KOPT-K1 (cell line): ENCODE measurements around the gene SEC16A.

Experiments used
- H3K27ac ChIP-seq: fragments of 200-600 bp; sonication (generic); 2 replicates; pipeline ENCODE4 v1.5.1; 2016; ENCODE audit warnings: antibody characterized with exemption, mild to moderate bottlenecking, low read depth, low read length; ENCODE audit not compliant: poor library complexity, severe bottlenecking
- H3K36me3 ChIP-seq: fragments of 200-600 bp; sonication (generic); 2 replicates; pipeline ENCODE4 v1.5.1; 2017; ENCODE audit warnings: antibody characterized with exemption, mild to moderate bottlenecking, low read length, moderate library complexity; ENCODE audit not compliant: insufficient read depth
- H3K9me3 ChIP-seq: fragments of 200-600 bp; sonication (generic); 2 replicates; pipeline ENCODE4 v1.5.1; 2017; ENCODE audit warnings: antibody characterized with exemption, low read length, mild to moderate bottlenecking; ENCODE audit not compliant: insufficient read depth, poor library complexity, severe bottlenecking

Gene SEC16A, protein sequence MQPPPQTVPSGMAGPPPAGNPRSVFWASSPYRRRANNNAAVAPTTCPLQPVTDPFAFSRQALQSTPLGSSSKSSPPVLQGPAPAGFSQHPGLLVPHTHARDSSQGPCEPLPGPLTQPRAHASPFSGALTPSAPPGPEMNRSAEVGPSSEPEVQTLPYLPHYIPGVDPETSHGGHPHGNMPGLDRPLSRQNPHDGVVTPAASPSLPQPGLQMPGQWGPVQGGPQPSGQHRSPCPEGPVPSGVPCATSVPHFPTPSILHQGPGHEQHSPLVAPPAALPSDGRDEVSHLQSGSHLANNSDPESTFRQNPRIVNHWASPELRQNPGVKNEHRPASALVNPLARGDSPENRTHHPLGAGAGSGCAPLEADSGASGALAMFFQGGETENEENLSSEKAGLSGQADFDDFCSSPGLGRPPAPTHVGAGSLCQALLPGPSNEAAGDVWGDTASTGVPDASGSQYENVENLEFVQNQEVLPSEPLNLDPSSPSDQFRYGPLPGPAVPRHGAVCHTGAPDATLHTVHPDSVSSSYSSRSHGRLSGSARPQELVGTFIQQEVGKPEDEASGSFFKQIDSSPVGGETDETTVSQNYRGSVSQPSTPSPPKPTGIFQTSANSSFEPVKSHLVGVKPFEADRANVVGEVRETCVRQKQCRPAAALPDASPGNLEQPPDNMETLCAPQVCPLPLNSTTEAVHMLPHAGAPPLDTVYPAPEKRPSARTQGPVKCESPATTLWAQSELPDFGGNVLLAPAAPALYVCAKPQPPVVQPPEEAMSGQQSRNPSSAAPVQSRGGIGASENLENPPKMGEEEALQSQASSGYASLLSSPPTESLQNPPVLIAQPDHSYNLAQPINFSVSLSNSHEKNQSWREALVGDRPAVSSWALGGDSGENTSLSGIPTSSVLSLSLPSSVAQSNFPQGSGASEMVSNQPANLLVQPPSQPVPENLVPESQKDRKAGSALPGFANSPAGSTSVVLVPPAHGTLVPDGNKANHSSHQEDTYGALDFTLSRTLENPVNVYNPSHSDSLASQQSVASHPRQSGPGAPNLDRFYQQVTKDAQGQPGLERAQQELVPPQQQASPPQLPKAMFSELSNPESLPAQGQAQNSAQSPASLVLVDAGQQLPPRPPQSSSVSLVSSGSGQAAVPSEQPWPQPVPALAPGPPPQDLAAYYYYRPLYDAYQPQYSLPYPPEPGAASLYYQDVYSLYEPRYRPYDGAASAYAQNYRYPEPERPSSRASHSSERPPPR (N-terminal part only)

DNA sequence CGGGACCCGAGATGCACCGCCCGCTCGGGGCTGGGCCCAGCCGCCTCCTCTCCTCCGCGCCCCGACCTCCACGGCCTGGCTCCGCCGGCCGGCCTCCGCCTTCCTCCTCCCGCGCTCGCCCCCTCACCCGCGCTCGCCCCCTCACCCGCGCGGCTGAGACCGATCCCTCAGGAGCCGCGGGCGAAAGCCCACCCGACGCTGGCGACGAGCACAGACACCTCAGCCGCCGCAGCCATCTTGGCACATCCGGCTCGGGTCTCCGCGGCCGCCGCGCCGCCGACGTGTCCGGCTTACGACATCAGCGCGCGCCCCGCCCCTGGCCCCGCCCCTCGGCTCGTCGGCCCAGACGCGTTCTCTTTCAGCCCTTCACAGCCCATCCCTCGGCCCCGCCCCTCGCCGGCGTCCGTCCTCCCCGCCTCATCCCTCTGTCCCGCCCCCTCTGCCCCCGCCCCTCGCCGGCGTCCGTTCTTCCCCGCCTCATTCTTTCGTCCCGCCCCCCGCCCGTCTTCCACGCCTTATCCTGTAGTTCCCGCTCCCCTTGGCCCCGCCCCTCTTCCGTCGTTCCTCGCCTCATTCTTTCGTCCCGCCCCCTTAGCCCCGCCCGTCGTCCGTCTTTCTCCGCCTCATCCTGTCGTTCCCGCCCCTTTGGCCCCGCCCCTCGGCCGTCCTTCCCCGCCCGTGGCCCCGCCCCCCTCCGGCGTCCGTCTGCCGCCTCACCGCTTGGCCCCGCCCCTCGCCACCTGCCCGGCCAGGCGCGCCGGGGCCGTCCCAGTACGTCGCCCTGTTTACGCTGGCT is at the start of gene SEC16A:
Gene SEC16A, minus strand, starts transcription at position 248 of the 796 bp plus-strand sequence. CDS start 5,425 bp downstream, outside the sequence.
- H3K9me3 ChIP-seq = no peaks in the 10 kb centered on the region
- H3K27ac ChIP-seq = peak within 1 kb of the TSS; percentile 93

DNA sequence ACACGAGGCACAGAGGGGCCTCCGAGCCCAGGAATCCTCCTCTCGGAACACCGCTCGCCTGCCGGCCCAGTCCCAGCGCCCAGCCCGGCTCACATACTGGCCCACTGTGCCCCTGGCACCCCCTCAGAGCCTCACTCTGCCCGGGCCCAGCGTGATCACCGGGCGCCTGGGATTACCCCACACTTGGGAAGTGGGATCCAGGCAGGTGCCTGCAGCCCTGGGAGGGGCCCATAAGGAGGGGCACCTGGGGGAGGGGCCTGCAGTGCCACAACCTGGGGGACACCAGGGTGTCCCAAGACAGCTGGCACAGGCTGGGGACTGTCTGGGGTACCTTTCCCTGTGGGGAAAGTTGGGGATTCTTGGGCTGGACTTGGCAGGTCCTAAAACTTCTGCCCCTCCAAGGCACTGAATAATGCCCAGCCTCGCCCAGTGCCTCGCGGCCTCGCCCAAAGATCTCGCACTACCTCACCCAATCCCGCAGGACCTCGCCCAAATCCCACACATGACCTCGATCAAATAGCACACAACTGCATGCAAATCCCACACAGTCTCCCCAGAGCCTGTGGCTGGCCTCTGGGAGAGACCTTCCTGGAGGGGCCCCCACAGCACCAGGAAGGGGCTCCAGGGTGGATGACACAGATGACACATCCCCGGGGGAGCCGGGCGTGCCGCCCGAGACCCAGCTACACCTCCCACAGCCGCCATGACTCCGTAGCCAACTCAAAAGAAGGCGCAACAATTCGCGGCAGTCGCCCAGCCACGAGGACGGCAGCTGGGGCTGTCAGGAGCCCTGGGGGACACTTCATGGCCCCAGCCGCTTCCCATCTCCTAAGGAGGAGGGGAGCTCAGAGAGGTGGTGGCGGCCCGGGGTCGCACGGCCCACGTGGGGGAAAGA is 49.3 kb upstream of the SEC16A start:
- peaks cover 49% of the 10 kb centered on the region for H3K36me3 ChIP-seq
- H3K9me3 ChIP-seq = no peaks in the 10 kb centered on the region
- H3K27ac ChIP-seq = peak overlapping the region; percentile 97

More for the DNA sequence above, at the start of gene SEC16A:
- H3K36me3 ChIP-seq = peaks cover 20% of the 10 kb centered on the region

DNA sequence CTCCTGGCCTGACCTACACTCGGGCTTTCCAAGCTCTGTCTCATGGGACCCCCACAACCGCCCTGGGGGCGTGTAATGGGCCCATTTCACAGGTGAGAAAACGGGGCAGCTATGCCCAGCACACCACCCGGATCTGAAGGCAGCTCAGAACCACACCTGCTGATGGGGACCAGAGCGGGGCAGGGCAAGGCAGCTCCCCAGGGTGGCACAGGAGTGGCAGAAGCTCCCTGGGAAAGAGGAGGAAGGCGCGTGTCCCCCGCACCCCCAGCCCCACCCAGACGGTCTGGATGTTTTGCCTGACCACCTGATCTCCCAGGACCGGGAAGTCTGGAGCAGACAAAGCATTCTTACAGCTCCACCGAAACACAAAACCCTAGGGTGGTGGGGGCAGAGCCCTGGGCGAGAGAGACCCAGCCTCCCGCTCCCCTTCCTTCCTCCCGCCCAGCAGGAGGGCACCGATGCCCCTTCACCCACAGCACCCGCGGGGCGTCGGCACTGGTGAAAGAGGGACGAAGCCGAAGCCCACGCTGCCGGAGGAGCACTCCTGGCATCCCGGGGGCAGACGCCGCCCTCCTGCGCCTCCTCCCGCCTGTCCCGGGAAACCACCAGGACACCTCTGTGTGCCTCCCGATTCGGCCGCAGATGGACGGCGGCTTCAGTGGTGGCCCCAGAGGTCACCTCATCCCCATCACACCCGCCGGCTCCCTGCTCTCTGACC is 48.5 kb upstream of the SEC16A start:
- Histone ChIP-seq H3K9me3 (no peaks in the 10 kb centered on the region), H3K27ac (peak overlapping the region; percentile 97), H3K36me3 (peaks cover 49% of the 10 kb centered on the region)

DNA sequence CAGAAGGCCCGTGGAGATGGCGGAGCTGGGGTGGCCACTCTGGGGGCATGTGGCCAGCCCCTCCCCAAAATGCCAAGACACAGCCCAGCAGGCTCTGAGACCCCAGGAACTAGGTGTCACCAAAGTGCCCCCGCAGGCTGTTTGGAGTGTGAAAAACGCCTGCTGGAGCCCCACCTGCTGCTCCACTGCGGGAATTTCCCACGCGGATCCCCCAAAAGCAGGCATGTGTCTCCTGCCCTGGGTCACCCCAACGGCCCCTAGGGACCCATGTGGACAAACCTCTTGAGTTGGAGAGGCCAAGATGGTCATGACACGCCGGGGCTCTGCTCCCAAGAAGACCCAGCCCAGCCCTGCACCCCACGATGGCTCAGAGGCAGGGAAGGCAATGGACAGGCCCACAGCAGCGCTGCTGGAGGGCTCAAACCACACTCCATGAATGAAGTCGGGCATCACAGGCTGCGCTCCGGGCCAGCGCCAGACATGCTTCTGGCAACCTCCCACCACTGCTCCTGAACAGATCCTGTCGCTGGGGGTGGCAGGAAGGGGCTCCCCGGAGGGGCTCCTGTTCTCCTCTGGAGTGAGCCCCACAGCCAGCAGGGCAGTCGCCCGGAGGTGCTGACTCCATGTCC is 47.7 kb upstream of the SEC16A start:
- H3K36me3 ChIP-seq = peaks cover 53% of the 10 kb centered on the region
- peak overlapping the region; percentile 97 for H3K27ac ChIP-seq
- H3K9me3 ChIP-seq = no peaks in the 10 kb centered on the region

DNA sequence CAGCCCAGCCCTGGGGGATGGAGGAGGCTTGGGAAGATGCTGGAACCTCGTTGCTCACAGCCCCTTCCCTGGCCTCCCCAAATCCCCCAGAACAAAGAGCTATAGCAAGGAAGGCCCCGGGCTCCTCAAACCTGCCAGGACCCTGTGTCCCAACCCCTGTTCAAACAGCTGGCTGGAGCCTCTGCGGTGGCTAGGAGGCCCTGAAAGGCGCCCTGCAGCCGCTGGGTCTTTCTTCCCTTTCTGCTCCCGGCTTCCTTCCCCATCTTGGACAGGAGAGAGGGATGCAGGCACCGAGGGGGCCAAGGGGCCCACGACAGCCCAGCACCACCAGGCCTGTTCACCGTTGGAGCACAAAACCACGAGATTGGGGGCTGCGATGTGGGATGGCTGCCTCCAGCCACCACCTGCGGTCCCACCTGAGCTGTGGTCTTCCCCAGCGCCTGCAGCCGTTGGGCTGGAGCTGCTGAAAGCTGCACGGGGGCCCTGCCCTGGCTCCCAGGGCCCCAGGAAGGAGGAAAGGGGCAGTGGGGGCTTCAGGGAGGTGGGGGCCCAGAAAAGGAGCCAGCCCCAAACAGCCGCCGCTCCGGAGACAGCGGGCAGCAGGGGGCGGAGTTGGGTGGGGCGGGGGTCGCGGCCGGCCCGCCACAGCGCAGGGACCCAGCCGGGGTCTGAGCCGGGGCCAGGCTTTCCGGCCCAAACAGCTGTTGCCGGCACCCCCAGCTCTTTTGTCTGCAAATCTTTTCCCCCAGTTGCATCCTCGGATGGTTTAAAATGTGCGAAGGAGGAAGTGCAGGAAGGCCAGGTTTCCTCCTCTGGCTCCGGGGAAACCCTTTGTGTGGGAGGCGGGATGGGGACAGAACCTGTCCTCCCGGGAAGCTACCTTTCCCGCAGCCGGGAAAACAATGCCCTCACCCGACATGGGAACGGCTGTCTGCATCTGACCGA is 46.9 kb upstream of the SEC16A start:
- Histone ChIP-seq H3K9me3 (no peaks in the 10 kb centered on the region), H3K36me3 (peaks cover 61% of the 10 kb centered on the region), H3K27ac (peak overlapping the region; percentile 97)

DNA sequence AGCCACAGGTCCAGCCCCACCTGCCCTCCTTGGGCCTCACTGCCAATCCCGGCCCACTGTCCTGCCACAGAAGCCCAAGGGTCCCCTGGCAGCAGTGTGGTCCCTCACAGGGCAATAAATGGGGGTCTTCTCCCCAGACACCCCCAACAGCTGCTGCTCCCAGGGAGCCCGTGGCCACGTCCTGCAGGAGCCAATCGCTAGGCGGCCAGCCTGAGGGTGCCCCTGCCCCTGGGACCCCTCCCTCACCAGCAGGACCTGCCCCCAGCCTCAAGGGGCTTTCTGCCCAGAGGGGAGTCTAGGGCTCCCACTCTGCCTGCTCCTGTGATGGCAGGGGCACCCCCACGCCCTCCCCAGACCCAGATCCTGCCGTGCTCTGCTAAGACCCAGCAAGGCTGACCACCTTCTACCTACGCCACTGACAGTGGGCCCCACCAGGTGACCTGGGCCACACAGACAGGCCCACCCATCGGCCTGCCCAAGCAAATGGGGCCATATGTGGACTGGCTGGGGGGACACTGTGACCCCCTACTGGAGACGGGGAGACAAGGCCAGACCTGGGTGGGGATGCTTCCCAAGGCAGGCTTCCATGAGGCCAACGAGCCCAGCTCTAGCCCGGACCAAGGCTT is 46.0 kb upstream of the SEC16A start:
- peak overlapping the region; percentile 97 for H3K27ac ChIP-seq
- H3K36me3 ChIP-seq = peaks cover 66% of the 10 kb centered on the region
- H3K9me3 ChIP-seq = no peaks in the 10 kb centered on the region

DNA sequence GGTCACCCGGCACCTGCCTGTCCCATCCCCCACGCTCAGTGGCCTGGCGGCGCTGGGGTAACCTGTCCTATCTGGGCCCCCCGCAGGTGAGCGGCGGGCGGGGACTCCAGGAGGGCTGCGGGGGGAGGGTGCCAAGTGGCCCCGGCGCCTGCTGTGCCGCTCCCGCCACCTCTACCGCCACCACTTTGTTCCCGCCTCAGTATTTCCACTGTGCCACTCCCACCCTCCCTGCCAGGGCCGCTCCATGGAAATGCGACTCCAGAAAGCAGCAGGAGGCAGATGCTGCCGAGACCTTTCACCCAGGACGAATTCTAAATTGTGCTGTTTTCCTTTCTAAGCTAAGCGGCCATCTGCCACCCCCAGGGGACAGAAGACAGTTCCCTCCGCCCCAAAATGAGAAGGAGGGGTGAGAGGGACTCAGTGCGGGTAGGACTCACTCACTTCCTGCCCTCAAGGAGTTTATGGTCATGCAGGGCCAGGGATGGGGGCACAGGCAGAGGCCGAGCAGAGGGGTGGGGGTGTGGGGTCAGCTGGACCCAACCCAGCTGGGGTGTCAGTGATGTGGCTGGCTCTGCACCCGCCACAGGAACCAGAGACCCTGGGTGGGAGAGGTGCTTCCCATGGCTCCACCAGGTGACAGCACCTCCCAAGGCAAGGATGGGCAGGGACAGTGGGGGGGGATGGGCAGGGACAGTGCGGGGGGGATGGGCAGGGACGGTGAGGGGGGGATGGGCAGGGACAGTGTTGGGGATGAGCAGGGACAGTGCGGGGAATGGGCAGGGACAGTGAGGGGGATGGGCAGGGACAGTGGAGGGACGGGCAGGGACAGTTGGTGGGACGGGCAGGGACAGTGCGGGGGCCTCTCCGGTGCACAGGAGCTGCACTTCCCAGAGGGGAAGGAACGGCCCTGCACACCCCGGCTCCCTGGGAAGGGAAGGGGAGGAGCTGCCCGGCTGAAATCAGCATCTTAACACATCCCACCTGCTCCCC is 45.2 kb upstream of the SEC16A start:
- H3K27ac ChIP-seq = peak overlapping the region; percentile 97
- peaks cover 70% of the 10 kb centered on the region for H3K36me3 ChIP-seq
- no peaks in the 10 kb centered on the region for H3K9me3 ChIP-seq

DNA sequence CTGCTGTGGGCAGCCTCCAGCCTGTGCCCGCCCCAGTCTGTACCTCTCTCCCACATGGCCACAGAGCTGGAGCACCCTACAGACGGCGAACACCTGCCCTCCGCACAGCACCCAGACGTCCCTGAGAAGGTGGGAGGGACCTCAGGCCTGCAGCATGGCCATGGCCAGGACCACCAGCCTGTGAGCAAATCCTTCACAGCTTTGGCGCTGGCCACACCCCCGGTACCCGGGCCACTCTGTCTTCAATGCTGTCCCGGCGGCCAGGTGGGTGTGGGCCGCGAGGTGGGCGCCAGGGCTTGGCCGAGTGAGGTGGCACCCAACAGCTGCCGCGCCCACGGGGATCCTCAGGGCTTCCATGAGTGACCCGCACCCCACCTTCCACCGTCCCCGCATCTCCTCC is 44.3 kb upstream of the SEC16A start:
- peaks cover 79% of the 10 kb centered on the region for H3K36me3 ChIP-seq
- H3K9me3 ChIP-seq = no peaks in the 10 kb centered on the region
- peak overlapping the region; percentile 30 for H3K27ac ChIP-seq

DNA sequence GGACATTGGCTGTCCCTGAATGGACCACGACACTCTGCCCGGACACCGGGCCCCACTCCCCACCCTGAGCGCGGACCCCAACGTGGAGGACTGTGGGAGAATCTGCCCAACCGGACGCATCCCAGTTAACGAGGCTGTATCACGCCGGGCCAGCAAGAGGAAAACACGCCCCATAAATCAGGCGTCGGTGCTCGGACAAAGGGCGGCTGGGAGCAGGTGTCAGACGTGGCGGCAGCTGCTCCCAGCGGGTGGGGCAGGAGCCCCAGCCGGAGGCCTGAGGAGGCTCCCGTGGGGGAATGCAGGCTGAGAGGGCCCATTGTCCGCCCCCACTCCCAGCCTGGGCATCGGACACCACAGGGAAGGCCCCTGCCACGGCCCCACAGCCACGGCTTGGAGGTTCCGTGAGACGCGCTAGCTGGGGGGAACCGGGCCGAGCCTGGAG is 43.8 kb upstream of the SEC16A start:
- Histone ChIP-seq H3K27ac (peak overlapping the region; percentile 18), H3K9me3 (no peaks in the 10 kb centered on the region), H3K36me3 (peaks cover 81% of the 10 kb centered on the region)

DNA sequence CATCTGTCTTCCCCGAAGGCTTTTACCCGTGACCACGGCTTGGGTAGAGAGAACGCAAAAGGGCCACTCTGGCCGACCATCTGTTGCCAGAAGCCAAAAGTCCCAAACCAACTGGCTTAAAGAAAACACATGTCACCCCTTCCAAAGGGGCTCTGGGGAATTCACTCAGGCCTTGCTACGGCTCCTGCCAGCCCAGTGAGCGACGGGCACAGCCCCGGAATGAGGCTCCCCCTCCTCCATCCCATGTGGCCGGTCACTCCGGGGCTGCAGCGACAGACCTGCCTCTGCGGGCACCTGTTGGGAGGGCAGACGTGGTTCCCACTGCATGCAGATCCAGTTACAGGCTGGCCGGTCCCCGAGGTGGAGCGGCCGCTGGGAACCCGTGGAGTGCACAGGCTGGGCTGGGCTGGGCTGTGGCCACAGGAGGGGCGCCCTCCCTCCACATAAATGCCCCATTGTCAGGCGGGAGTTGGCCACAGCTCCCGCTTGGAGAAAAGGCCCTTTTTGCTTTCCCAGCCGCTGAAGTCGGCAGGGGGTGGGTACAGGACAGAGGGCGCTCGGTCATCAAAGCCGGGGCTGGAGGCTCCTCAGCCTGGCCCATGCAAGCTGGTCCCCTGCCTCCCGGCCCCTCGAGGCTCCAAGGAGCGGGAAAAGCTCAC is 43.1 kb upstream of the SEC16A start:
- Histone ChIP-seq H3K27ac (no peak overlapping the region), H3K36me3 (peaks cover 86% of the 10 kb centered on the region)

More for the DNA sequence above, 43.1 kb upstream of the SEC16A start:
- H3K9me3 ChIP-seq = no peaks in the 10 kb centered on the region
